Measurements from ENCODE around the gene PRKCE.

GRCh38 chr2:45919711-45920111 is 268.2 kb downstream of the PRKCE start:
- no peak for TF ChIP-seq CTCF (IDR thresholded peaks at IDR 0.05)
- TF ChIP-seq EZH2 (IDR thresholded peaks at IDR 0.05; ENCODE audit: borderline replicate concordance, insufficient read depth, low read depth, low read length, poor library complexity, severe bottlenecking): no peak
